ENCODE data around the gene NRG2.

The NRG2 gene

DNA sequence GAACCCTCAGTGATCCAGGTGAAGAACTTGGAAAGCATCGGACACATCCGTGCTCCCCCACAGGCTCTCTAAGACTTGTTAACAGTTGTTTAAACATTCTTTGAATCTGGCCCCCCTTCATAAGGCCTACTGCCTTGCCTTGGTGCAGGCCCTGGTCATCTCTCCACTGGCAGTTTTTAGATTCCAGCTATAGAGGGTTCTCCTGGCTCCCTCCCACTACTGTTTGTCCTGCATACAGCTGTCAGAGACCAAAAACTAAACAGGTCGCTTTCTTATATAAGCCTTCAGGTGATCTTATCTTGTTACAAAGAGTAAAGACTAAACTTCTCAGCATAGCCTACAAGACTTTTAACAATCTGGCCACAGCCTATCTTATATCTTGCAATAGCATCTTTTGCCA is 32.3 kb downstream of the NRG2 start:
- no peak for DNase-seq (ENCODE audit: low read depth in 2 of 2)

DNA sequence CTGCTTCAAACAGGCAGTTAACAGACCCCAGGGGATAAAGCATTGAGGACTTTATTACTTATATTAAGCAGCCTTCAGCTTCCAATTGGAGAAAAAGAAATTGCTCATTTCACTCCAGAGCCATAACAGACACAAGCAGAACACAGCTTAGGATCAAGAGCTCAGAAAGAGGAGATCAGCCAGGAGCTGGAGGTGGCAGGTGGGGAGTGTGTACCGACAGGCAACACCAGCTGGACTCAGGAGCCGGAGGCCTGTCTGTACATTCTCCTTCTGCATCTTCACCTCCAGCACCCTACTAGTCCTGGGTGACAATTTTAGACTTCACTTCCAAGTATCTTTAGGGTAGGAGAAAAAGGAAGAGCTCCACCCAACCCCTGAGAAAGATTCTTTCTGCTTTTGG is 35.8 kb downstream of the NRG2 start:
- DNase-seq (ENCODE audit: low read depth in 2 of 2): no peak

DNA sequence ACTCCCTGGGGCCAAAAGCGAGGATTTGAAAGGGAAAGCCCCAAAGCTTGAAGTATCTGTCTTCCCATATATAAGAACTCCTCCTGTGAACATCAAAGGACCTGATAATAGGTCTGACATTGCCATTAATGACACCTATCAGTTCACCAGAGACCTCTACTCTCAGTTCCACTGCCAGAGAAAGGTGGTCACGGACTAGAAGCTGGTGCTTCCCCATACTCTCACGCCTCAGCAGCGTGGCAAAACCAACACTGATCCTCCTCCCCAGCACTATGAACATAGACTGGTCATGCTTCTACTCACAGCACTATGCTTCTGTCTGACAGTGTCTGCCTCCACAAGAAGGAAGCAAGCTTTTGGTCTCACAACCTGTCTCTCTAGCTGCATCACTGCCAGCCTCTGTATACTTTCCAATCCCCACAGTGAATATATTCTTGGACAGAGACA is 37.9 kb downstream of the NRG2 start:
- no peak for DNase-seq (ENCODE audit: low read depth in 2 of 2)

GRCh38 chr5:140004174-140004573 is 38.9 kb downstream of the NRG2 start:
- DNase-seq (ENCODE audit: low read depth in 2 of 2): no peak

DNA sequence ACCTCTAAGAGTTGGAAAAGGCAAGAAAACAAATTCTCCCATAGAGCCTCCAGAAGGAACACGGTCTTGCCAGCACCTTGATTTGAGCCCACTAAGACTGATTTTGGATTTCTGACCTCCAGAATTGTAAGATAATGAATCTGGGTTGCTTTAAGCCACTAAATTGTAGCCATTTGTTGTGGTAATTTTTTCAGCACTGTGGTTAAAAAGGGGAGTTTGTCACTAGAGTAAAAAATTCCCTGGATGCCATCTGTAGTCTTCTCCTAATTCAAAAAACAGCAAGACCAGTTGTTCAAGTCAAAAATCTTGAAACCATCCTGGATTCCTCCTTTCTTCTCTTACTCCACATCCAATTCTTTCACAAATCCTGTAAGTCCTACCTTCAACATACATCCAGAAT is 39.6 kb downstream of the NRG2 start:
- no peak for DNase-seq (ENCODE audit: low read depth in 2 of 2)

DNA sequence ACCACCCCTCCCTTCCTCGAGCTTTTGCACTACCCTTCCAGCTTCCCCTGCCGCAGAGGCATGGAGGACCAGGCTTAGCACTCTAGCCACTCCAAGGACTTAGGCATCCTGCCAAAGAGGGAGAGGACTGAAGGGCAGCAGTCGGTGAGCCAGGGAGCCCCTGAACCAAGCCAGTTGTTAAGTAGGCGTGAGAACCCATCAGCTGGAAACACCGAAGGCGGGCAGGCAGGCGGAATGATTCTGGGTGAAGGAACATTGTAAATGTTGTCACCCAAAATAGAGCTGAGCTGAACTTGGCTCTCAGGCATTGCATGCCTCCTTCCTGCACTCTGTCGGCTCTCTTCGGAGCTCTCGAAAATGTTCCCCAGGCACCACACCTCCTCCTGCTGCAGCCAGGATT is 42.8 kb downstream of the NRG2 start:
- no peak for DNase-seq (ENCODE audit: low read depth in 2 of 2)

DNA sequence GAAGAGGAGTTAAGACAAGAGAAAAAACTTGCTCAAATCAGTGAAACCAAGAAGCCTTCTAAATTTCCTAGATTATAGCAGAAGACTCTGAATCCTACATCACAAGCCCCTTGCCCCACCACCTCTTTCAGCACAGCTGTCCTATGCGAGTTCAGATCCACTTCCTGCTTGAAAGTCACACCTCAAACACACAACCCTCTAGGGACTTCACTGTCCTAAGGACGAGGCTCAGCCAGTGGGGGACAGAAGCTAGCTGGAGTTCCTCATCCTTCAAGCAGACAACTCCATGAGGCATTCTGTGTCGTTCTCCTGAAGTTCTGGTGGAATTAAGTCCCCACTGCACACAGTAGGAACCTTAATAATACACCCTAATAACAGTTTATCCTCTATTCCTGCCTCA is 44.3 kb downstream of the NRG2 start:
- no peak for DNase-seq (ENCODE audit: low read depth in 2 of 2)

DNA sequence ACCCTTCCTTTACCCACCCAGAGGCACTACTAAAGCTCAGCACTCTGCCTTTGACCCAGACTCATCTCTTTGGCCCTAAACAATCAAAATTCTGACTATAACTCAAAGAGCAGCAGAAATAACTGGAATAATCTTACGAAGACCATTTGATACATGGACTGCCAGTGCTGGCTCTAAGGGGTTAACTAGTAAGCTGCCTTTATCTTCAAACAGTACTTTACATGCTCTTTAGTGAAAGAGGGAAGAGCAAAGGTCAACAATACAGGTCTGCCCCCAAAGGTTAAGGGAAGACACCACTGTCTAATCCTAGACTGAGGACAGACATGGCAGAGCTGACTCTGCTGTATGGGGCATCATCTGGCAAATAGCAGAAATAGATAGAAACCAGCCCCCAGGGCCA is 45.8 kb downstream of the NRG2 start:
- DNase-seq (ENCODE audit: low read depth in 2 of 2): no peak

DNA sequence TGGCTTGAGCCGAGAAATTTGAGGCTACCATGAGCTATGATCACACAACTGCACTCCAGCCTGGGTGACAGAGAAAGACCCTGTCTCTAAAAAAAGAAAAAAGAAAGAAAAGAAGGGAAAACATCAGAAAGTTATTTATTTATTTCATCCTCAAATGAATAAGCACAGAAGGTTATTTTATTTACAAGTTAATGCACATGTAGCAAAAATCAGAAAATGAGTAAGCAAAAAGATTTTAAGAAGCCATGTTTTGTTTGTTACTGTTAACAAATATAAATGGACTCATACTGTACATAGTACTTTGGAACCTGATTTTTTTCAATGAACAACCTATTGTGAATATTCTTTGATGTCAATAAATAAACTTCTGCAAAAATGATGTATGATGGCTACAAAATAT is 47.2 kb downstream of the NRG2 start:
- DNase-seq (ENCODE audit: low read depth in 2 of 2): no peak

DNA sequence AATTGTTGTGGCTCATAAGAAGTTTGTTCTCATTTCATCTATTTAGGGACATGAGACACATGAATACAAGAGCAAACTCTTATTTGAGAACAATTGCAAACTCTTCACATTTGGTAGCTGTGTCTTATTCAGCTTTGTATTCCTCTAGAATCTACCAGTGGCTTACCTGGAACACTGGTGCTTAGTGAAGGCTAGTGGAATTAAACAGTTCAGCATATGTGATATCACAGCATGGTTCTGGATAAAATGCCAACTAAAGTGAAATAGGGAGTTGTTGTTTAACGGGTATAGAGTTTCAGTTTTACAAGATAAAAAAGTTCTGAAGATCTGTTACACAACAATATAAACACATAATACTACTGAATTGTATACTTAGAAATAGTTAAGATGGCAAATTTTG is 48.9 kb downstream of the NRG2 start:
- no peak for DNase-seq (ENCODE audit: low read depth in 2 of 2)

- no peak for DNase-seq (ENCODE audit: low read depth in 2 of 2)
These were observed 57.4 kb downstream of the NRG2 start for GRCh38 chr5:139985733-139986132.

DNA sequence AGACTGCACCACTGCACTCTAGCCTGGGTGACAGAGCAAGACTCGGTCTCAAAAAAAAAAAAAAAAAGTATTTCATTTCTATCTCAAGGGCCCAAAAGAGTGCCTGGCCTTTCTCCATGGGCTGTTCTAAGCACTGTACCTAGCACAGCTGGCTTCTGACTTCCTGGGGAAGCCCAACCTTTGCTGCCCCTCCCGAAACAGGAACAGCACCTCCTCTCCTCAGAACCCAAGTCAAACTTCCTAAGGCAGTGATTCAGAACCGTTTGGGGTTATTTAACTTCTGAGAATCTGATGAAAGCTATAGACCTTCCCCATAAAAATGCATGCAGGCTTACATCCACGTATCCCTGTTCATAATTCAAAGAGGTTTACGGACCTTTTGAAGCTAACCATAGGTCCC is 57.8 kb downstream of the NRG2 start:
- DNase-seq (ENCODE audit: low read depth in 2 of 2): no peak

GRCh38 chr5:139984816-139985215 is 58.3 kb downstream of the NRG2 start:
- no peak for DNase-seq (ENCODE audit: low read depth in 2 of 2)

- no peak for DNase-seq (ENCODE audit: low read depth in 2 of 2)
These were observed 60.2 kb downstream of the NRG2 start for GRCh38 chr5:139982975-139983240.

DNA sequence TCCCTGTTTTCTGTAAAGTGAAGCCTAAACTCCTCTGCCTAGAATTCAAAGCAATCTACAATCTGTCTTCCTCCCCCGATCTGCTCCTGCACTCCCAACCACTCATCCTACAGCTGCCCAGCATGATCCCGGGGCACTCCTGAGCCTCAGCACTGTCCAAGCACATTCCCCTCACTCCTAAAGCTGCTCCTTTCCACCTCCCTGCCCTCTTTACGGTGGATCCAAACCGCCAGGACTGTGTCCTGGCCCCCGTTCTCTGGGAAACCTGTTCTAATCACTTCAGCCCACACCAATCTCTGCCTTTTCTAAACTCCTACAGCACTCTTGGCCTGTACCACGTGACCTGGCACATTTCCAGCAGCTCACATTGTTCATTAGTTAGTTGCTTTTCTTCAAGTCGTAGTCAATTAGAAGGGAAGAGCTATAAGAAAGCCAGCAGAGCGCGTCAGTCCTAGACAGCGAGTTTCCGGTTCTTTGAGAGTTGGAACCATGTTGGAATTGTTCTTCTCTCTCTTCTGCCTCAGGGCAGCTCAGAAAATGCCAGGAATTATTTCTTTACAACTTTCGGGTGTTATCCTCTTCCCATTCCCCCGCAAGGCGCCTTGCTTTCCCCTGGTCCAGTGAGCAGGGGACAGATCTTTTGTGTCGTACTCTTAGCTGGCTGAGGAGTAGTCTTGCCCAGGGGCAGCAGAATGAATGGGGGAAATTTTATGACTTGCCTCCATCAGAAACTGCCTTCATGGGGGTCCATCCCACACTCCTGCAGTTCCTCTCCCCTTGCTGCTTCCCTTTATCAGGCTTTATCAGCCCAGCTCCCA is 60.7 kb downstream of the NRG2 start:
- no peak for DNase-seq (ENCODE audit: low read depth in 2 of 2)

- DNase-seq (ENCODE audit: low read depth in 2 of 2): no peak
These were observed 62.3 kb downstream of the NRG2 start for GRCh38 chr5:139980765-139981164.

GRCh38 chr5:139979943-139980342 is 63.2 kb downstream of the NRG2 start:
- no peak for DNase-seq (ENCODE audit: low read depth in 2 of 2)

DNA sequence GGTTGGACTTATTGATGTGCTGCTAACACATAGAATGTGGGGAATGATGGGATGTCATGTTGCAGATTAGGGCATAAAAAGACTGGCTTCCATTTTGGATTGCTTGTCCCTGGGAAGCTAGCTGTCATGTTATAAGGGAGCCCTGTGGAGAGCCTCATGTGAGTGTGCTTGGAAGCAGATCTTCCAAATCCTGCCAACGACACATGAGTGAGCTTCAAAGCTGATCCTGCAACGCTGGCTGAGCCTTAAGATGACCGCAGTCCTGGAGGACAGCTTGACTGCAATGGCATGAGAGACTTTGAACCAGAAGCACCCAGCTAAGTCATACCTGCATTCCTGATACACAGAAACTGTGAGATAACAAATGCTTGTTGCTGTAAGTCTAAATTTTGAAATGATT is 63.6 kb downstream of the NRG2 start:
- no peak for DNase-seq (ENCODE audit: low read depth in 2 of 2)

- DNase-seq (ENCODE audit: low read depth in 2 of 2): no peak
These were observed 66.4 kb downstream of the NRG2 start for GRCh38 chr5:139976703-139977102.

DNA sequence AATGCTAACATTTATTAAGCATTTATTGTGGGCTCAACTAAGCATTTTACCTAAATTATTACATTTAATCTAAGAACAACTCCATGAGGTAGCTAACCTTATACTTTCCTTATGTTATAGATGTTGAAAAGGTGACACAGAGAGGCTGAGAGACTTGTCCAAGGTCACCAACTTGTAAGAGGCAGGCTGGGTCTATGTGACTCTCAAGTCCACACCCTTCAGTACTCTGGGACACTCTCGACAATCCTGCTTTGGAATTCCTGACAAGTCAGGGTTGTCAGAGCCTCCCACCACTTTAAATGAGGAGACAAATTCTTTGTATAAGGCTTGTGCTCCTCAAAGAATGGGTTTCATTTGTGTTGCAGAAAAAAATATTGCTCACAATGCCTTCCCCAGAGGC is 67.2 kb downstream of the NRG2 start:
- no peak for DNase-seq (ENCODE audit: low read depth in 2 of 2)

- DNase-seq (ENCODE audit: low read depth in 2 of 2): no peak
These were observed 67.8 kb downstream of the NRG2 start for GRCh38 chr5:139975306-139975705.

DNA sequence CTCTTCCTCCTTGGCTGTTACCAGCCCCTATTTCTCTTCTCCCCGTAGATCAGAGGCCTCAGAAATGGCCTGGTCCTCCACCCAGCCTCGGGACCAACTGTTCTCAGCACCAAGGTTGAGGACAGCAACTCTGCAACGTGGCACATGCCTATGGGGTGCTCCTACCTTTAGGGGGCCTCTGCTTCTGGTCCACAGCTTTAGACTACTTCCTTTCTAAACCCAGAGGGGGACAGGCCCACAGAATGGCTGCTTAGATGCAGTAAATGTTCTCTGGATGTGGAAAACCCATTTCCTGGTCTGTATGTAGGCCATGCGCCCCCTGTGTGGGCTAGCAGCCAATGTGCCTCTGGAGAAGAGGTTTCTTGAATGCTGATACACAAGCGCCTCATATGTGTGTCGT is 68.4 kb downstream of the NRG2 start:
- no peak for DNase-seq (ENCODE audit: low read depth in 2 of 2)

GRCh38 chr5:139971202-139971725 is 71.8 kb downstream of the NRG2 start:
- DNase-seq (ENCODE audit: low read depth in 2 of 2): no peak

GRCh38 chr5:139969318-139969717 is 73.8 kb downstream of the NRG2 start:
- no peak for DNase-seq (ENCODE audit: low read depth in 2 of 2)

All from stimulated activated CD8-positive, alpha-beta memory T cell treated with anti-CD3 and anti-CD28 coated beads, Interleukin-15, amount 100 ng/mL, for 4 hours (primary cell).